ENCODE results near the gene CADM1. TPM values are rescaled to one million over a fixed set of nuclear protein-coding genes. Genes with fewer than 3 reads are reported as not detected.

Gene CADM1
- total and polyA plus RNA-seq, 2 experiments from 2014 or later: 16.5 to 18.0 TPM

DNA sequence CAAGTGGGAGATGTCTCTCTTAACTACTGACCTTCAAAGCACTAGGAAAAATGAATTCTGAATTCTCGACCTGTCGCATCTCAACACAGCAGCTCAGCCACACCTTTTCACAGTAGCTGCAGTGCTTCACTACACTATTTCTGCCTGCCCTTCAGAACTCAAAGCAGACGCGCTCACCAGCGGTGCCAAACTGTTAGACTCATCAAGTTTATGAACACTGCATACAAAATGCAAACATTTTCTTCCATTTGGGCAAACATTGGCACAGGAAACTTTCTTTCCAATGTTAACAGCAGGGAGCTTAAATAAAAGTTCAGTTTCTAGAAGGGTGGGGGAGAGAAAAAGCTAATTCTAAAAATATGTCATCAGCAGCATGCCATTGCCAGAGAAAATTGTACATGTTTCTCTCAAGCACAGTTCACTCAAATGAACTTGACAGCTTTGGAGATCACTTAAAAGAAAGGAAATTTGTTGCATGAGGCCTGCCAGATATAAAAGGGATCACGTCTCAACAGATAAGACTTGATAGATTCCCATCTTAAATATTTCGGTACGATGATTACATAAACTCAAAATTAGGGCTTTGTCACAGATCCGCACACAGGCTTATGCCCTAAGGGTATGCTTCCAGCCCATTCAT, 82.7 kb downstream of the CADM1 start (continued):
- TF ChIP-seq, protein P1, sequence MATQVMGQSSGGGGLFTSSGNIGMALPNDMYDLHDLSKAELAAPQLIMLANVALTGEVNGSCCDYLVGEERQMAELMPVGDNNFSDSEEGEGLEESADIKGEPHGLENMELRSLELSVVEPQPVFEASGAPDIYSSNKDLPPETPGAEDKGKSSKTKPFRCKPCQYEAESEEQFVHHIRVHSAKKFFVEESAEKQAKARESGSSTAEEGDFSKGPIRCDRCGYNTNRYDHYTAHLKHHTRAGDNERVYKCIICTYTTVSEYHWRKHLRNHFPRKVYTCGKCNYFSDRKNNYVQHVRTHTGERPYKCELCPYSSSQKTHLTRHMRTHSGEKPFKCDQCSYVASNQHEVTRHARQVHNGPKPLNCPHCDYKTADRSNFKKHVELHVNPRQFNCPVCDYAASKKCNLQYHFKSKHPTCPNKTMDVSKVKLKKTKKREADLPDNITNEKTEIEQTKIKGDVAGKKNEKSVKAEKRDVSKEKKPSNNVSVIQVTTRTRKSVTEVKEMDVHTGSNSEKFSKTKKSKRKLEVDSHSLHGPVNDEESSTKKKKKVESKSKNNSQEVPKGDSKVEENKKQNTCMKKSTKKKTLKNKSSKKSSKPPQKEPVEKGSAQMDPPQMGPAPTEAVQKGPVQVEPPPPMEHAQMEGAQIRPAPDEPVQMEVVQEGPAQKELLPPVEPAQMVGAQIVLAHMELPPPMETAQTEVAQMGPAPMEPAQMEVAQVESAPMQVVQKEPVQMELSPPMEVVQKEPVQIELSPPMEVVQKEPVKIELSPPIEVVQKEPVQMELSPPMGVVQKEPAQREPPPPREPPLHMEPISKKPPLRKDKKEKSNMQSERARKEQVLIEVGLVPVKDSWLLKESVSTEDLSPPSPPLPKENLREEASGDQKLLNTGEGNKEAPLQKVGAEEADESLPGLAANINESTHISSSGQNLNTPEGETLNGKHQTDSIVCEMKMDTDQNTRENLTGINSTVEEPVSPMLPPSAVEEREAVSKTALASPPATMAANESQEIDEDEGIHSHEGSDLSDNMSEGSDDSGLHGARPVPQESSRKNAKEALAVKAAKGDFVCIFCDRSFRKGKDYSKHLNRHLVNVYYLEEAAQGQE (IDR thresholded peaks at IDR 0.05; ENCODE audit: unreplicated experiment): no peak
- TF ChIP-seq NANOG (IDR thresholded peaks at IDR 0.05; ENCODE audit: borderline replicate concordance) (no peak), CREB1 (CRISPR knock-in tag; IDR thresholded peaks at IDR 0.05; ENCODE audit: low read depth) (no peak)
- TF ChIP-seq, protein P2, sequence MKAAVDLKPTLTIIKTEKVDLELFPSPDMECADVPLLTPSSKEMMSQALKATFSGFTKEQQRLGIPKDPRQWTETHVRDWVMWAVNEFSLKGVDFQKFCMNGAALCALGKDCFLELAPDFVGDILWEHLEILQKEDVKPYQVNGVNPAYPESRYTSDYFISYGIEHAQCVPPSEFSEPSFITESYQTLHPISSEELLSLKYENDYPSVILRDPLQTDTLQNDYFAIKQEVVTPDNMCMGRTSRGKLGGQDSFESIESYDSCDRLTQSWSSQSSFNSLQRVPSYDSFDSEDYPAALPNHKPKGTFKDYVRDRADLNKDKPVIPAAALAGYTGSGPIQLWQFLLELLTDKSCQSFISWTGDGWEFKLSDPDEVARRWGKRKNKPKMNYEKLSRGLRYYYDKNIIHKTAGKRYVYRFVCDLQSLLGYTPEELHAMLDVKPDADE (IDR thresholded peaks at IDR 0.05): no peak

DNA sequence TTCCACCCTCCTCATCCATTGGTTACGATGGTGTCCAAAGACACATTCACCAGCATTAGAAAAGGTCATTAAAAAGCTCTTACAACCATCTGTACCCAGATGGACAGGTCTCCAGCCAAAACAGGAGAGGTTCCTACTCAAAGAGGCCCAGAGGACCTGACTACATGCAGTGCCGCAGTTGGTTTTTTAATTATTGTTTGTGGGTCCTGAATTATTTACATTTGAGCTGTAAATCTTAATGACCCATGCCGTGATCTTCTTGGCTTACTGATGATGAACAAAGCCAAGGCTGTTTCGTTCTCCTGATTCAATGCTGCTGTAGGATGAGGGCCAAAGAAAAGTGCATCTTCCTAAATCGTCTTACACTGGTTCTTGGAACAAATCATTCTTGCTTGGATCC, 83.7 kb downstream of the CADM1 start:
- Mint-ChIP-seq H3K9me3 (no peaks in the 10 kb centered on the region), H3K27me3 (ENCODE audit: insufficient read depth, low read depth, poor library complexity) (no peaks in the 10 kb centered on the region), H3K4me1 (peaks cover 43% of the 10 kb centered on the region), H3K36me3 (ENCODE audit: low read depth) (no peaks in the 10 kb centered on the region), H3K4me3 (no peak overlapping the region), H3K27ac (no peak overlapping the region)
- H2AFZ ChIP-seq: no peak overlapping the region
- no peak overlapping the region for H3K4me2 ChIP-seq
- no peaks in the 10 kb centered on the region for H3K9me2 ChIP-seq (ENCODE audit: insufficient read depth)
- peaks cover 29% of the 10 kb centered on the region for H3K4me1 ChIP-seq (ENCODE audit: insufficient read depth)
- no peak overlapping the region for H3K27ac ChIP-seq (ENCODE audit: low read depth)
- no peaks in the 10 kb centered on the region for H3K79me2 ChIP-seq (replicated peaks; ENCODE audit: insufficient read depth)
- H4K20me1 ChIP-seq (replicated peaks; ENCODE audit: insufficient read depth): no peaks in the 10 kb centered on the region
- no peak overlapping the region for H3K4me3 ChIP-seq
- no peaks in the 10 kb centered on the region for H3F3A ChIP-seq (replicated peaks; ENCODE audit: low read depth)
- H3K27me3 ChIP-seq (ENCODE audit: insufficient read depth): no peaks in the 10 kb centered on the region
- ATAC-seq (no peak), DNase-seq (ENCODE audit: low spot score) (no peak)
- H3K36me3 ChIP-seq (ENCODE audit: insufficient read depth): no peaks in the 10 kb centered on the region
- no peak for TF ChIP-seq CREB1 (CRISPR knock-in tag; IDR thresholded peaks at IDR 0.05; ENCODE audit: low read depth)
- no peak for TF ChIP-seq ZNF331 (CRISPR knock-in tag; IDR thresholded peaks at IDR 0.05; ENCODE audit: low read depth)
- TF ChIP-seq, protein P2 (IDR thresholded peaks at IDR 0.05): no peak
- no peak for TF ChIP-seq JUNB (IDR thresholded peaks at IDR 0.05; ENCODE audit: unreplicated experiment)
- TF ChIP-seq, protein P3, sequence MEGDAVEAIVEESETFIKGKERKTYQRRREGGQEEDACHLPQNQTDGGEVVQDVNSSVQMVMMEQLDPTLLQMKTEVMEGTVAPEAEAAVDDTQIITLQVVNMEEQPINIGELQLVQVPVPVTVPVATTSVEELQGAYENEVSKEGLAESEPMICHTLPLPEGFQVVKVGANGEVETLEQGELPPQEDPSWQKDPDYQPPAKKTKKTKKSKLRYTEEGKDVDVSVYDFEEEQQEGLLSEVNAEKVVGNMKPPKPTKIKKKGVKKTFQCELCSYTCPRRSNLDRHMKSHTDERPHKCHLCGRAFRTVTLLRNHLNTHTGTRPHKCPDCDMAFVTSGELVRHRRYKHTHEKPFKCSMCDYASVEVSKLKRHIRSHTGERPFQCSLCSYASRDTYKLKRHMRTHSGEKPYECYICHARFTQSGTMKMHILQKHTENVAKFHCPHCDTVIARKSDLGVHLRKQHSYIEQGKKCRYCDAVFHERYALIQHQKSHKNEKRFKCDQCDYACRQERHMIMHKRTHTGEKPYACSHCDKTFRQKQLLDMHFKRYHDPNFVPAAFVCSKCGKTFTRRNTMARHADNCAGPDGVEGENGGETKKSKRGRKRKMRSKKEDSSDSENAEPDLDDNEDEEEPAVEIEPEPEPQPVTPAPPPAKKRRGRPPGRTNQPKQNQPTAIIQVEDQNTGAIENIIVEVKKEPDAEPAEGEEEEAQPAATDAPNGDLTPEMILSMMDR (conservative IDR thresholded peaks at IDR 0.05; ENCODE audit: low read depth in 2 of 2): no peak
- TF ChIP-seq POLR2AphosphoS5 (IDR thresholded peaks at IDR 0.05; ENCODE audit: low read depth): no peak
- TF ChIP-seq, protein P4, sequence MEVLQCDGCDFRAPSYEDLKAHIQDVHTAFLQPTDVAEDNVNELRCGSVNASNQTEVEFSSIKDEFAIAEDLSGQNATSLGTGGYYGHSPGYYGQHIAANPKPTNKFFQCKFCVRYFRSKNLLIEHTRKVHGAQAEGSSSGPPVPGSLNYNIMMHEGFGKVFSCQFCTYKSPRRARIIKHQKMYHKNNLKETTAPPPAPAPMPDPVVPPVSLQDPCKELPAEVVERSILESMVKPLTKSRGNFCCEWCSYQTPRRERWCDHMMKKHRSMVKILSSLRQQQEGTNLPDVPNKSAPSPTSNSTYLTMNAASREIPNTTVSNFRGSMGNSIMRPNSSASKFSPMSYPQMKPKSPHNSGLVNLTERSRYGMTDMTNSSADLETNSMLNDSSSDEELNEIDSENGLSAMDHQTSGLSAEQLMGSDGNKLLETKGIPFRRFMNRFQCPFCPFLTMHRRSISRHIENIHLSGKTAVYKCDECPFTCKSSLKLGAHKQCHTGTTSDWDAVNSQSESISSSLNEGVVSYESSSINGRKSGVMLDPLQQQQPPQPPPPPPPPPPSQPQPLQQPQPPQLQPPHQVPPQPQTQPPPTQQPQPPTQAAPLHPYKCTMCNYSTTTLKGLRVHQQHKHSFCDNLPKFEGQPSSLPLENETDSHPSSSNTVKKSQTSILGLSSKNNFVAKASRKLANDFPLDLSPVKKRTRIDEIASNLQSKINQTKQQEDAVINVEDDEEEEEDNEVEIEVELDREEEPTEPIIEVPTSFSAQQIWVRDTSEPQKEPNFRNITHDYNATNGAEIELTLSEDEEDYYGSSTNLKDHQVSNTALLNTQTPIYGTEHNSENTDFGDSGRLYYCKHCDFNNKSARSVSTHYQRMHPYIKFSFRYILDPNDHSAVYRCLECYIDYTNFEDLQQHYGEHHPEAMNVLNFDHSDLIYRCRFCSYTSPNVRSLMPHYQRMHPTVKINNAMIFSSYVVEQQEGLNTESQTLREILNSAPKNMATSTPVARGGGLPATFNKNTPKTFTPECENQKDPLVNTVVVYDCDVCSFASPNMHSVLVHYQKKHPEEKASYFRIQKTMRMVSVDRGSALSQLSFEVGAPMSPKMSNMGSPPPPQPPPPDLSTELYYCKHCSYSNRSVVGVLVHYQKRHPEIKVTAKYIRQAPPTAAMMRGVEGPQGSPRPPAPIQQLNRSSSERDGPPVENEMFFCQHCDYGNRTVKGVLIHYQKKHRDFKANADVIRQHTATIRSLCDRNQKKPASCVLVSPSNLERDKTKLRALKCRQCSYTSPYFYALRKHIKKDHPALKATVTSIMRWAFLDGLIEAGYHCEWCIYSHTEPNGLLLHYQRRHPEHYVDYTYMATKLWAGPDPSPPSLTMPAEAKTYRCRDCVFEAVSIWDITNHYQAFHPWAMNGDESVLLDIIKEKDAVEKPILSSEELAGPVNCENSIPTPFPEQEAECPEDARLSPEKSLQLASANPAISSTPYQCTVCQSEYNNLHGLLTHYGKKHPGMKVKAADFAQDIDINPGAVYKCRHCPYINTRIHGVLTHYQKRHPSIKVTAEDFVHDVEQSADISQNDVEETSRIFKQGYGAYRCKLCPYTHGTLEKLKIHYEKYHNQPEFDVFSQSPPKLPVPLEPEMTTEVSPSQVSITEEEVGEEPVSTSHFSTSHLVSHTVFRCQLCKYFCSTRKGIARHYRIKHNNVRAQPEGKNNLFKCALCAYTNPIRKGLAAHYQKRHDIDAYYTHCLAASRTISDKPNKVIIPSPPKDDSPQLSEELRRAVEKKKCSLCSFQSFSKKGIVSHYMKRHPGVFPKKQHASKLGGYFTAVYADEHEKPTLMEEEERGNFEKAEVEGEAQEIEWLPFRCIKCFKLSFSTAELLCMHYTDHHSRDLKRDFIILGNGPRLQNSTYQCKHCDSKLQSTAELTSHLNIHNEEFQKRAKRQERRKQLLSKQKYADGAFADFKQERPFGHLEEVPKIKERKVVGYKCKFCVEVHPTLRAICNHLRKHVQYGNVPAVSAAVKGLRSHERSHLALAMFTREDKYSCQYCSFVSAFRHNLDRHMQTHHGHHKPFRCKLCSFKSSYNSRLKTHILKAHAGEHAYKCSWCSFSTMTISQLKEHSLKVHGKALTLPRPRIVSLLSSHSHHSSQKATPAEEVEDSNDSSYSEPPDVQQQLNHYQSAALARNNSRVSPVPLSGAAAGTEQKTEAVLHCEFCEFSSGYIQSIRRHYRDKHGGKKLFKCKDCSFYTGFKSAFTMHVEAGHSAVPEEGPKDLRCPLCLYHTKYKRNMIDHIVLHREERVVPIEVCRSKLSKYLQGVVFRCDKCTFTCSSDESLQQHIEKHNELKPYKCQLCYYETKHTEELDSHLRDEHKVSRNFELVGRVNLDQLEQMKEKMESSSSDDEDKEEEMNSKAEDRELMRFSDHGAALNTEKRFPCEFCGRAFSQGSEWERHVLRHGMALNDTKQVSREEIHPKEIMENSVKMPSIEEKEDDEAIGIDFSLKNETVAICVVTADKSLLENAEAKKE (CRISPR knock-in tag; IDR thresholded peaks at IDR 0.05): no peak
- TF ChIP-seq ZNF114 (CRISPR knock-in tag; IDR thresholded peaks at IDR 0.05): no peak
- no peak for TF ChIP-seq EZH2 (IDR thresholded peaks at IDR 0.05; ENCODE audit: low read depth, unreplicated experiment)
